DND-41 (cell line): ENCODE data around the gene MET.

ENCODE experiments used
- CTCF ChIP-seq: IDR thresholded peaks from 2 replicates; pipeline ENCODE4 v1.5.1; 2012; ENCODE audit warnings: borderline replicate concordance, low read length, moderate library complexity, mild to moderate bottlenecking; ENCODE audit not compliant: poor library complexity, severe bottlenecking; ENCODE audit errors: extremely low read depth
- EZH2 ChIP-seq: IDR thresholded peaks from 3 replicates; pipeline ENCODE4 v1.6.1; 2012; ENCODE audit warnings: borderline replicate concordance, low read depth, mild to moderate bottlenecking, moderate library complexity, low read length, inconsistent platforms; ENCODE audit not compliant: severe bottlenecking

- TF ChIP-seq CTCF (no peak), EZH2 (no peak)
These were observed 58.4 kb downstream of the MET start for GRCh38 chr7:116730097-116731022.
